Gastrocnemius medialis (tissue), 4 donors: ENCODE results near the gene RIN3. TPM values are rescaled to one million over a fixed set of nuclear protein-coding genes. Genes with fewer than 3 reads are reported as not detected.
A peak's percentile ranks its signal among the peaks of the same experiment; 100 is the strongest.

Experiments used
- ATAC-seq, 2 donors: fragments of 150-250 bp; one replicate each; pipeline ENCODE4 v1.9.1; 2016
- DNase-seq, 2 donors: peaks; one replicate each; pipeline ENCODE4 v3.0.0-alpha.2; 2019
- H3K27ac ChIP-seq, 4 donors: fragments of 200-600 bp; sonication (generic); 1 replicate in 1 of 4; 2 replicates in 3 of 4; pipeline ENCODE4 v1.5.1; 2016 to 2018; ENCODE audit warnings: mild to moderate bottlenecking in 2 of 4, moderate library complexity in 1 of 4
- H3K27me3 ChIP-seq, 3 donors: fragments of 200-600 bp; sonication (generic) in 2 of 3; 1 replicate in 1 of 3; 2 replicates in 2 of 3; pipeline versions ENCODE4 v1.5.1 to v1.6.0; 2016 to 2019; ENCODE audit warnings: mild to moderate bottlenecking in 1 of 3, moderate library complexity in 1 of 3
- H3K36me3 ChIP-seq, 2 donors: fragments of 200-600 bp; sonication (generic) in 1 of 2; one replicate each; pipeline ENCODE4 v1.5.1; 2017 to 2018
- H3K4me1 ChIP-seq, 2 donors: fragments of 200-600 bp; sonication (generic) in 1 of 2; one replicate each; pipeline ENCODE4 v1.5.1; 2016 to 2017; ENCODE audit warnings: mild to moderate bottlenecking in 2 of 2
- H3K4me3 ChIP-seq, 4 donors: fragments of 200-600 bp; sonication (generic) in 3 of 4; 1 replicate in 1 of 4; 2 replicates in 3 of 4; pipeline ENCODE4 v1.5.1; 2016 to 2019; ENCODE audit warnings: mild to moderate bottlenecking in 2 of 4
- H3K9me3 ChIP-seq, 3 donors: fragments of 200-600 bp; sonication (generic) in 2 of 3; 1 replicate in 1 of 3; 2 replicates in 2 of 3; pipeline ENCODE4 v1.5.1; 2016 to 2019
- CTCF ChIP-seq, 5 experiments: fragments of 450-650 bp in 3 of 5; fragments of 200-600 bp in 2 of 5; sonication (generic) in 2 of 5; IDR thresholded peaks in 4 of 5; conservative IDR thresholded peaks in 1 of 5; 1 replicate in 4 of 5; 2 replicates in 1 of 5; pipeline ENCODE4 v1.5.1; 2016 to 2019; ENCODE audit warnings: antibody characterized with exemption in 5 of 5, mild to moderate bottlenecking in 3 of 5, moderate library complexity in 3 of 5
- POLR2A ChIP-seq, 2 donors: fragments of 450-650 bp; IDR thresholded peaks; one replicate each; pipeline ENCODE4 v1.6.1; 2017; ENCODE audit warnings: antibody characterized with exemption in 2 of 2, mild to moderate bottlenecking in 2 of 2, moderate library complexity in 2 of 2
- in situ Hi-C, 4 donors: fragments of 200-750 bp; cut with MboI; loops; one replicate each; pipeline versions ENCODE4 v1.15.0 to v1.8.0; 2017; ENCODE audit warnings: low sequenced_read_pairs in 4 of 4
- intact Hi-C: fragments of 100-400 bp; cut with DNase I; formaldehyde crosslinking; loops from one replicate; pipeline ENCODE4 v1.15.1; 2023; ENCODE audit warnings: low total_unique reads
- total RNA-seq, 4 donors: library from RNA; depleted of rRNA; stranded (reverse); fragments of >200 nt; gene quantifications; one replicate each; pipeline versions ENCODE4 v1.1.0 to v1.2.3, GENCODE V29; 2016

The RIN3 gene
- total RNA-seq, 4 donors from 2014 or later, result 2.1 to 3.7 (median 2.6) TPM

DNA sequence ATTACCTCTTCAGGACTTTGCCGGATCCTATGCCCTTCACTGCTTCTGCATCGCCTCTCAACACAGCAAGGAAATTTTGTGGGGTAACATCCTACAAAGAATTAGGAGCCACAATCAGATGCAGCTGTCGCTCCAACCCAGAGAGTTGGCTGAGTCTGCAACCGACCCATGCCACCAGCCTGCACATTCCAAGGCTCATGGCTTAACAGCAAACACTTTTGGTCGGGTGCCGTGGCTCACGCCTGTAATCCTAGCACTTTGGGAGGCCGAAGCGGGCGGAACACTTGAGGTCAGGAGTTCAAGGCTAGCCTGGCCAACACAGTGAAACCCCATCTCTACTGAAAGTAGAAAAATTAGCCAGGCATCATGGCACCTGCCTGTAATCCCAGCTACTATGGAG is 202.6 kb downstream of the RIN3 start:
- in situ Hi-C loops, result loop anchor here (5.0 to 10.0 kb wide), 2 partner anchors 66 to 69 kb away; no protein-coding TSS in a partner anchor
- Histone ChIP-seq H3K27ac (no peak overlapping the region), H3K36me3 (peaks cover 0 to 10% of the 10 kb centered on the region in 2 donors), H3K4me3 (no peak overlapping the region), H3K4me1 (no peaks in the 10 kb centered on the region), H3K9me3 (no peaks in the 10 kb centered on the region), H3K27me3 (no peaks in the 10 kb centered on the region)
- DNase-seq (no peak), ATAC-seq (no peak)
- TF ChIP-seq CTCF (IDR thresholded peaks at IDR 0.05 in 4 of 5, conservative IDR thresholded peaks at IDR 0.05 in 1 of 5), result no peak
- TF ChIP-seq POLR2A (IDR thresholded peaks at IDR 0.05), result no peak
- intact Hi-C loops, result no loop called here

GRCh38 chr14:92717571-92718042 is 204.0 kb downstream of the RIN3 start:
- Histone ChIP-seq H3K27me3 (no peaks in the 10 kb centered on the region), H3K9me3 (no peaks in the 10 kb centered on the region), H3K27ac (no peak overlapping the region), H3K36me3 (no peaks in the 10 kb centered on the region), H3K4me1 (no peaks in the 10 kb centered on the region), H3K4me3 (no peak overlapping the region)
- in situ Hi-C loops (loop anchor here (5.0 to 10.0 kb wide), 2 partner anchors 65 to 67 kb away; no protein-coding TSS in a partner anchor), intact Hi-C loops (no loop called here)
- TF ChIP-seq POLR2A (IDR thresholded peaks at IDR 0.05) (no peak), CTCF (IDR thresholded peaks at IDR 0.05 in 4 of 5, conservative IDR thresholded peaks at IDR 0.05 in 1 of 5) (no peak)
- DNase-seq (no peak), ATAC-seq (no peak)

- in situ Hi-C loops (loop anchor here (5.0 to 10.0 kb wide), 2 partner anchors 64 to 66 kb away; no protein-coding TSS in a partner anchor), intact Hi-C loops (no loop called here)
- no peak for ATAC-seq
- TF ChIP-seq CTCF (IDR thresholded peaks at IDR 0.05 in 4 of 5, conservative IDR thresholded peaks at IDR 0.05 in 1 of 5) (no peak), POLR2A (IDR thresholded peaks at IDR 0.05) (no peak)
- no peak for DNase-seq
- no peak overlapping the region for H3K4me3 ChIP-seq
- H3K36me3 ChIP-seq, result no peaks in the 10 kb centered on the region
- H3K27ac ChIP-seq, result no peak overlapping the region
- H3K4me1 ChIP-seq, result no peaks in the 10 kb centered on the region
- H3K9me3 ChIP-seq, result no peaks in the 10 kb centered on the region
- no peaks in the 10 kb centered on the region for H3K27me3 ChIP-seq
Observed at GRCh38 chr14:92718664-92719063, 205.1 kb downstream of the RIN3 start.

DNA sequence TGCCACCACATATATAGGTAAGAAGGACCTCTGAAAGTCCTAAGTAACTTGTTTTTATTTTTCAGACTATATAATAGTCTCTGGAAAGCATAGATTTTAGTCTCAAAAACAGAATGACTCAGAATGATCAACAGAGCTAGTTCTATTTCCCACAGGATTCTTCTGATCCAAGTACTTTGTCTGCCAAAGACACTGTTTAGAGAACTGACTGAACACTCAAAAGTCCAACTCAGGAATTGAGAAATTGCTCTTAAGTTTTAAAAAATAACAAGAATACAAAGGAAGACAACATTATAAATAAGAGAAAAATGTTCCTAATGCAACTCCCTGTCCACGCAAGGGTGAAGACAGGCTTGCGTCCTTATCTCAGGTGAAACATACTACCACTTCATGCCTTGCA is 205.8 kb downstream of the RIN3 start:
- no peaks in the 10 kb centered on the region for H3K4me1 ChIP-seq
- H3K27ac ChIP-seq, result peak overlapping the region in 2 of 4 donors; percentile 42 to 61
- no peaks in the 10 kb centered on the region for H3K36me3 ChIP-seq
- no peaks in the 10 kb centered on the region for H3K9me3 ChIP-seq
- intact Hi-C loops, result no loop called here
- DNase-seq, result no peak
- H3K27me3 ChIP-seq, result no peaks in the 10 kb centered on the region
- ATAC-seq, result peak; percentile 59 to 68
- H3K4me3 ChIP-seq, result no peak overlapping the region
- in situ Hi-C loops, result loop anchor here (5.0 to 10.0 kb wide), 2 partner anchors 63 to 65 kb away; no protein-coding TSS in a partner anchor
- TF ChIP-seq POLR2A (IDR thresholded peaks at IDR 0.05), result no peak
- TF ChIP-seq CTCF (IDR thresholded peaks at IDR 0.05 in 4 of 5, conservative IDR thresholded peaks at IDR 0.05 in 1 of 5), result no peak
